ENCODE measurements around the gene PCOLCE2.

Gene PCOLCE2

DNA sequence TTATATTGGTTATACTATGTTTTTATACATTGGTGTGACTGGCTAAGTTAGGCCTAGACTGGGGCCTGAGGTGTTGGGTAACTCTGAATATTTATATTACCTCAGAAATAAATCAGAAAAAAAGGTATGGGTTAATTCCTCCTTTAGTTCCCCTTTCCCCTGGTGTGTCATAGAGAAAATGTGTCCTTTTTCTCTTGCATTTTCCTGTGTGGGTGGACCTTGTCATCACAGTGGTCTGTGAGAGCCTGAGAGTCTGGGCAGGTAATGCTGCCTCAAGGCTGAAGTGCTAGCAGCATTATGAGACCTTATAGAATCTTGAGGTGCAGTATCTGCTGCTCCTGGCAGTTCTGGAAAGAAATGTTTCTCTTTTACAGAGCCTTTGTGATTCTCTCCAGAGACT lies 69.7 kb downstream of the PCOLCE2 start:
- Histone ChIP-seq H3K27ac (ENCODE audit: low read depth, low read length, poor library complexity, severe bottlenecking) (no peak overlapping the region), H3K27me3 (ENCODE audit: insufficient read depth, low read length) (no peaks in the 10 kb centered on the region), H3K36me3 (ENCODE audit: insufficient read depth, low read length) (no peaks in the 10 kb centered on the region), H3K9ac (ENCODE audit: low read length) (no peak overlapping the region), H3K4me1 (ENCODE audit: insufficient read depth, low read length, severe bottlenecking) (no peaks in the 10 kb centered on the region), H3K9me3 (ENCODE audit: low read length) (no peaks in the 10 kb centered on the region), H3K4me3 (ENCODE audit: low read depth, low read length, poor library complexity, severe bottlenecking) (no peak overlapping the region), H3K79me2 (ENCODE audit: insufficient read depth, low read length) (no peaks in the 10 kb centered on the region), H3F3A (ENCODE audit: insufficient read depth, low read length) (no peaks in the 10 kb centered on the region), H4K20me1 (ENCODE audit: insufficient read depth, low read length) (no peaks in the 10 kb centered on the region), H3K9me2 (ENCODE audit: low read depth, low read length) (no peaks in the 10 kb centered on the region), H2AFZ (ENCODE audit: low read length) (no peak overlapping the region), H3K4me2 (ENCODE audit: low read length) (no peak overlapping the region)
- no peak for TF ChIP-seq EZH2 (IDR thresholded peaks at IDR 0.05; ENCODE audit: borderline replicate concordance, low read length)
- TF ChIP-seq, protein P1, sequence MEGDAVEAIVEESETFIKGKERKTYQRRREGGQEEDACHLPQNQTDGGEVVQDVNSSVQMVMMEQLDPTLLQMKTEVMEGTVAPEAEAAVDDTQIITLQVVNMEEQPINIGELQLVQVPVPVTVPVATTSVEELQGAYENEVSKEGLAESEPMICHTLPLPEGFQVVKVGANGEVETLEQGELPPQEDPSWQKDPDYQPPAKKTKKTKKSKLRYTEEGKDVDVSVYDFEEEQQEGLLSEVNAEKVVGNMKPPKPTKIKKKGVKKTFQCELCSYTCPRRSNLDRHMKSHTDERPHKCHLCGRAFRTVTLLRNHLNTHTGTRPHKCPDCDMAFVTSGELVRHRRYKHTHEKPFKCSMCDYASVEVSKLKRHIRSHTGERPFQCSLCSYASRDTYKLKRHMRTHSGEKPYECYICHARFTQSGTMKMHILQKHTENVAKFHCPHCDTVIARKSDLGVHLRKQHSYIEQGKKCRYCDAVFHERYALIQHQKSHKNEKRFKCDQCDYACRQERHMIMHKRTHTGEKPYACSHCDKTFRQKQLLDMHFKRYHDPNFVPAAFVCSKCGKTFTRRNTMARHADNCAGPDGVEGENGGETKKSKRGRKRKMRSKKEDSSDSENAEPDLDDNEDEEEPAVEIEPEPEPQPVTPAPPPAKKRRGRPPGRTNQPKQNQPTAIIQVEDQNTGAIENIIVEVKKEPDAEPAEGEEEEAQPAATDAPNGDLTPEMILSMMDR (IDR thresholded peaks at IDR 0.05; ENCODE audit: low read length): no peak

DNA sequence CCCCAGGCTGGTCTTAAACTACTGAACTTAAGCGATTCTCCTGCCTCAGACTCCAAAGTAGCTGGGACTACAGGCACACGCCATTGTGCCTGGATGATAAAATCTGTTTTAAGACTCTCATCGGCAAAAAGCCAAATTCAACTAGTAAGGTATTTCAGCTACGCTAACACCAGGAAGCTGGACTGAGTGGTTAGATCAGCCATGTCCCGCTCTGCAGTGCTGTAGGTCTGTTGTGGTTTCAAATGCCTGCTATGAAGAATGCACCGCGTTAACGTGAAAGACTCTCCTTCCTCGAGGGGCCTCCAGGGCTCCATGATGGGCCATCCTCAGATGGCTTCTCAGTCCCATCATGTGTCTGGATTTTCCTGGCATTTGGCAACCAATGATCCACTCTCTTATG lies 70.2 kb downstream of the PCOLCE2 start:
- H3K4me3 ChIP-seq (ENCODE audit: low read depth, low read length, poor library complexity, severe bottlenecking): no peak overlapping the region
- no peaks in the 10 kb centered on the region for H3K4me1 ChIP-seq (ENCODE audit: insufficient read depth, low read length, severe bottlenecking)
- H3F3A ChIP-seq (ENCODE audit: insufficient read depth, low read length): no peaks in the 10 kb centered on the region

DNA sequence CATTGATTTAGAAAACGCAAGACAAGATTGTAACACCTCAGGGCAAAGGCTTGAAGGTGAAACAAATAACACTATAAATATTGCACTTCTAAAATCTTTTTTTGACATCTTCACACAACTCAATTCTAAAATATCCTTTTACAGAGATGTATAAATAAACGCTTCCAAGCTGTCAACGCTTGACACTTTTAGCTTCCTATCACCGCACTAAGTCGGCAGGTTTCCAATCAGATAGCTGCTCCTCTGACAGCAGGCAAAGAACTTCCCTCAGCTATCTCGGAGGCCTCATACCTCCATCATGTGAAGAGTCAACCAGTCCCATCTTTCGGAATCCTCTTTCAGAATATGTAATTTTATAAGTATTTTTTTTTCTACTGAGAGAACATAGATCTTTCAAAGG lies 71.0 kb downstream of the PCOLCE2 start:
- Histone ChIP-seq H3F3A (ENCODE audit: insufficient read depth, low read length) (no peaks in the 10 kb centered on the region), H3K27ac (ENCODE audit: low read depth, low read length, poor library complexity, severe bottlenecking) (no peak overlapping the region), H3K9me3 (ENCODE audit: low read length) (no peaks in the 10 kb centered on the region), H3K4me1 (ENCODE audit: insufficient read depth, low read length, severe bottlenecking) (no peaks in the 10 kb centered on the region), H3K36me3 (ENCODE audit: insufficient read depth, low read length) (no peaks in the 10 kb centered on the region), H3K4me2 (ENCODE audit: low read length) (no peak overlapping the region), H2AFZ (ENCODE audit: low read length) (no peak overlapping the region), H3K27me3 (ENCODE audit: insufficient read depth, low read length) (no peaks in the 10 kb centered on the region), H3K4me3 (ENCODE audit: low read depth, low read length, poor library complexity, severe bottlenecking) (no peak overlapping the region), H3K9me2 (ENCODE audit: low read depth, low read length) (no peaks in the 10 kb centered on the region), H3K9ac (ENCODE audit: low read length) (no peak overlapping the region), H3K79me2 (ENCODE audit: insufficient read depth, low read length) (no peaks in the 10 kb centered on the region), H4K20me1 (ENCODE audit: insufficient read depth, low read length) (no peaks in the 10 kb centered on the region)
- TF ChIP-seq EZH2 (IDR thresholded peaks at IDR 0.05; ENCODE audit: borderline replicate concordance, low read length): no peak
- TF ChIP-seq, protein P1 (IDR thresholded peaks at IDR 0.05; ENCODE audit: low read length): no peak

More for the DNA sequence above, 70.2 kb downstream of the PCOLCE2 start:
- Histone ChIP-seq H3K9me3 (ENCODE audit: low read length) (no peaks in the 10 kb centered on the region), H2AFZ (ENCODE audit: low read length) (no peak overlapping the region), H3K27ac (ENCODE audit: low read depth, low read length, poor library complexity, severe bottlenecking) (no peak overlapping the region), H4K20me1 (ENCODE audit: insufficient read depth, low read length) (no peaks in the 10 kb centered on the region), H3K9ac (ENCODE audit: low read length) (no peak overlapping the region), H3K4me2 (ENCODE audit: low read length) (no peak overlapping the region), H3K36me3 (ENCODE audit: insufficient read depth, low read length) (no peaks in the 10 kb centered on the region), H3K9me2 (ENCODE audit: low read depth, low read length) (no peaks in the 10 kb centered on the region), H3K79me2 (ENCODE audit: insufficient read depth, low read length) (no peaks in the 10 kb centered on the region), H3K27me3 (ENCODE audit: insufficient read depth, low read length) (no peaks in the 10 kb centered on the region)
- TF ChIP-seq EZH2 (IDR thresholded peaks at IDR 0.05; ENCODE audit: borderline replicate concordance, low read length): no peak
- TF ChIP-seq, protein P1 (IDR thresholded peaks at IDR 0.05; ENCODE audit: low read length): no peak
